ENCODE results near the gene C1orf21. TPM values are rescaled to one million over a fixed set of nuclear protein-coding genes. Genes with fewer than 3 reads are reported as not detected.

Gene C1orf21
- polyA plus RNA-seq, 1 experiment: 4.3 TPM

GRCh38 chr1:184623404-184623803, 236.6 kb downstream of the C1orf21 start:
- no peak for DNase-seq (ENCODE audit: low read depth)
- Histone ChIP-seq H3K36me3 (ENCODE audit: control insufficient read depth, insufficient read depth, low read length) (no peaks in the 10 kb centered on the region), H3K4me3 (ENCODE audit: low read depth, low read length) (no peak overlapping the region), H3K27me3 (ENCODE audit: control insufficient read depth, insufficient read depth, low read length) (no peaks in the 10 kb centered on the region)
- no peak for TF ChIP-seq CTCF (IDR thresholded peaks at IDR 0.05; ENCODE audit: insufficient read depth, low read depth, low read length)
- ChIA-PET CTCF (no interaction called here), POLR2A (no interaction called here)

GRCh38 chr1:184624051-184624450, 237.2 kb downstream of the C1orf21 start:
- no peak for DNase-seq (ENCODE audit: low read depth)
- POLR2A ChIA-PET: no interaction called here
- CTCF ChIA-PET: no interaction called here
- H3K27me3 ChIP-seq (ENCODE audit: control insufficient read depth, insufficient read depth, low read length): no peaks in the 10 kb centered on the region
- no peak for TF ChIP-seq CTCF (IDR thresholded peaks at IDR 0.05; ENCODE audit: insufficient read depth, low read depth, low read length)
- H3K36me3 ChIP-seq (ENCODE audit: control insufficient read depth, insufficient read depth, low read length): no peaks in the 10 kb centered on the region
- no peak overlapping the region for H3K4me3 ChIP-seq (ENCODE audit: low read depth, low read length)

- no peak for TF ChIP-seq CTCF (IDR thresholded peaks at IDR 0.05; ENCODE audit: insufficient read depth, low read depth, low read length)
- DNase-seq (ENCODE audit: low read depth): no peak
- POLR2A ChIA-PET: no interaction called here
- Histone ChIP-seq H3K4me3 (ENCODE audit: low read depth, low read length) (no peak overlapping the region), H3K27me3 (ENCODE audit: control insufficient read depth, insufficient read depth, low read length) (no peaks in the 10 kb centered on the region), H3K36me3 (ENCODE audit: control insufficient read depth, insufficient read depth, low read length) (no peaks in the 10 kb centered on the region)
- CTCF ChIA-PET: no interaction called here
These were observed 237.8 kb downstream of the C1orf21 start for GRCh38 chr1:184624626-184625025.

- Histone ChIP-seq H3K27me3 (ENCODE audit: control insufficient read depth, insufficient read depth, low read length) (no peaks in the 10 kb centered on the region), H3K36me3 (ENCODE audit: control insufficient read depth, insufficient read depth, low read length) (no peaks in the 10 kb centered on the region), H3K4me3 (ENCODE audit: low read depth, low read length) (no peak overlapping the region)
- CTCF ChIA-PET: no interaction called here
- no peak for TF ChIP-seq CTCF (IDR thresholded peaks at IDR 0.05; ENCODE audit: insufficient read depth, low read depth, low read length)
- POLR2A ChIA-PET: no interaction called here
- no peak for DNase-seq (ENCODE audit: low read depth)
These were observed 238.4 kb downstream of the C1orf21 start for GRCh38 chr1:184625271-184625670.

- ChIA-PET POLR2A (no interaction called here), CTCF (interaction anchor here (1.2 kb wide), 1 partner anchor 38 kb away, joined by 3 read pairs; no protein-coding TSS in a partner anchor)
- Histone ChIP-seq H3K4me3 (ENCODE audit: low read depth, low read length) (no peak overlapping the region), H3K36me3 (ENCODE audit: control insufficient read depth, insufficient read depth, low read length) (no peaks in the 10 kb centered on the region), H3K27me3 (ENCODE audit: control insufficient read depth, insufficient read depth, low read length) (no peaks in the 10 kb centered on the region)
- no peak for DNase-seq (ENCODE audit: low read depth)
- TF ChIP-seq CTCF (IDR thresholded peaks at IDR 0.05; ENCODE audit: insufficient read depth, low read depth, low read length): no peak
These were observed 239.5 kb downstream of the C1orf21 start for GRCh38 chr1:184626076-184627006.

Data from BJ (cell line).